GM19467 (cell line): Measurements from ENCODE around the gene SLC27A6.
"Not testable (repeated sequence)": the region's sequence is repeated elsewhere in the genome, so short reads cannot be mapped to it uniquely, and the experiment has no call there.

Source experiments
- ATAC-seq: cut with Tn5 transposase; IDR thresholded peaks from one replicate; pipeline ENCODE4 v1.9.1; 2021; ENCODE audit warnings: mild to moderate bottlenecking, moderate library complexity; ENCODE audit not compliant: unreplicated experiment

Gene SLC27A6, protein sequence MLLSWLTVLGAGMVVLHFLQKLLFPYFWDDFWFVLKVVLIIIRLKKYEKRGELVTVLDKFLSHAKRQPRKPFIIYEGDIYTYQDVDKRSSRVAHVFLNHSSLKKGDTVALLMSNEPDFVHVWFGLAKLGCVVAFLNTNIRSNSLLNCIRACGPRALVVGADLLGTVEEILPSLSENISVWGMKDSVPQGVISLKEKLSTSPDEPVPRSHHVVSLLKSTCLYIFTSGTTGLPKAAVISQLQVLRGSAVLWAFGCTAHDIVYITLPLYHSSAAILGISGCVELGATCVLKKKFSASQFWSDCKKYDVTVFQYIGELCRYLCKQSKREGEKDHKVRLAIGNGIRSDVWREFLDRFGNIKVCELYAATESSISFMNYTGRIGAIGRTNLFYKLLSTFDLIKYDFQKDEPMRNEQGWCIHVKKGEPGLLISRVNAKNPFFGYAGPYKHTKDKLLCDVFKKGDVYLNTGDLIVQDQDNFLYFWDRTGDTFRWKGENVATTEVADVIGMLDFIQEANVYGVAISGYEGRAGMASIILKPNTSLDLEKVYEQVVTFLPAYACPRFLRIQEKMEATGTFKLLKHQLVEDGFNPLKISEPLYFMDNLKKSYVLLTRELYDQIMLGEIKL

DNA sequence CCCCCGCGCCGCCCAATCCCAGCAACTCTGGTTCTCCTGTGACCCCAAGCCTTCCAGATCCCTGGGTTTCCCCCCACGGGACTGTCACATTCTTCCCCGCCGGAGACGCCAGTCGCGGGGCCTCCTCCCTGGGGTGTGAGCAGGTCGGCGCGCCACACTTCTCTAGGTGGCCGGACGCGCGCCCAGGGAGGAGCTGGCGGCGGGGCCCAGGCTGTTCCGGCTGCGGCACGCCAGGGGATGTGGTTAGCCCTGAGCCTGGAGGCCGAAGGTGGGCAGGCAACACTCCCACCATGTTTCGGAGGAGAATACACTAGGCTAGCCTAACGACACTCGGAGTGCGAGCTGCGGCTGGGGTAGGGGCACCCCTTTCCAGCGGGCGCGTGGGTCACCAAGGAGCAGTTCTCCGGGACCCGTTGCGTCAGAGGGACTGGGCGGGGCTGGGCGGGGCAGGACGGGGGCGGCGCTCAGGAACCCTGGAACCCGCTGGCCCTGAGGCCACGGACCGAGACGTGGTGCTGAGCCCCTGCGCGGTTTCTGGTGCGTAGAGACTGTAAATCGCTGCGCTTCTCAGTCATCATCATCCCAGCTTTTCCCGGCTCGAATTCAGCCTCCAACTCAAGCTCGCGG lies at the start of gene SLC27A6:
SLC27A6 (plus strand) TSS at position 478 of the 627 bp plus-strand sequence. CDS start 650 bp downstream, outside the sequence.
- ATAC-seq: no peak

DNA sequence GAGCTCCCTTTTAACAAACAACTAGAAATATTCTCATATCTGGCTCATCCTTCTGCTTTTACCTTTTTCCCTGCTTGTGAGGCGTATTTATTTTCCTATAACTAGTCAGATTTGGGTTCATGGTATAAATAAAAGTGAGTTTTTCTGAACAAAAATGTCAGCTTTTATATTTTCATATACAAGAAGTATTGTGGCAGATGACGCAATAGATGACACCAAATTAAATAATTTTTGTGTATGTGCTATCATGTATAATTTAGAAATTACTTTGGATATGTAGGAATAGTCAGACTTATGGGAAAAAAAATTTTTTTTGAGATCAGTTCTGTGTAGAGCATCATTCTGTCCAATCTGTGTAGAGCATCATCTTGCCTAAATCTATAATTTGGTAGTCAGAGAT lies 45.7 kb upstream of the SLC27A6 start:
- no peak for ATAC-seq

DNA sequence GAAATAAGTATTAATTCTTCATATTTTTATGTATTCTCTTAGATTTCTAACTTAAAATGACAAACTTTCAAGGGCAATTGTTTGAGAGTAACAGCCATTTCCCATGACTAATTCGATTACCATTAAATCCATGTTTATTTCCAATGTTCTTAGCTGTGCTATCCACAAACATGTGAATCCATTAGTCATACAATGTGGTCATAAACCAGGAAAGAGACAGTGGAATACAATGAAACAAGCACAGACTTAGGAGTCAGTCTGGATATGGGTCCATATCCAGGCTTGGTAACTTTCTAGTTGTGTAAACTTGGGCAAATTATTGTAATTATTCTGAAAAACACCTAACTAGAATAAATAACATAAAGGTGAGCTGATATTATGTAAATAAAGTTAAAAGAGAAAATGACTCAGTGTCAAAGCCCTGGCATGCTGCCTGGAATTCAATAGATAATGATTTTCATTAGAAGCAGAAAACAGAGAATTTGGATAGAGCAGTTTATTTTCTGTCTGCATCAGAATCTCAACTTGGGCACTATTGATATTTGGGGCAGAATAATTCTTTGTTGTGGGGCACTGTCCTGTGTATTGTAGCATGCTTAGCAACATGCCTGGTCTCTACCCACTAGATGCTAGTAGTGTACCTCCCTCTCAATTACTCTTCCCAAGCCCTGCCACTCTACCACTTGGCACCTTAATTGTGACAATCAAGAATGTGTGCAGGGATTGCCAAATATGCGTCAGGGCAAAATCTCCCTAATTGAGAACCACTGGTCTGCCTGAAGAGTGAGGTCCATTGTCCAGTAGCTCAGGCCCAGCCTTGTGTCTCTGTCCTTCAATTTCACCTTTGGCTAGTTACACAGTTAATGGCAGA lies 44.7 kb upstream of the SLC27A6 start:
- ATAC-seq: no peak

DNA sequence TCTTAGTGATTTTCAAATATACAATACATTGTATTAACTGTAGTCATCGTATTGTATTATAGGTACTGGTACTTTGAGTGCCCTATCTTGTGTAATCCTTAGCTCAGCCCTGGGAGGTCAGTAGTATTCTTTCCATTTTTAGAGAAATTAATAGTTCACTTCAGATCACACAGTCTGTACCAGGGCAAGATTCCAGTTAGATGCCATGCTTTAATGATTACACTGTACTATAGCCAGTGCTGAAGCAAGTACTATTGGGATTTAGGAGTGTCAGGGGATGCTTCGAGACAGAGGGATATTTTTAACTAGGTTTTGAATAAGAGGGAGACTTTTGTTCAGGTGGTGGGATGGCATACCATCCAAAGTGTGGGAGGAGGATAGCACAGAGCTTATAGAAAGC lies 41.0 kb upstream of the SLC27A6 start:
- no peak for ATAC-seq

DNA sequence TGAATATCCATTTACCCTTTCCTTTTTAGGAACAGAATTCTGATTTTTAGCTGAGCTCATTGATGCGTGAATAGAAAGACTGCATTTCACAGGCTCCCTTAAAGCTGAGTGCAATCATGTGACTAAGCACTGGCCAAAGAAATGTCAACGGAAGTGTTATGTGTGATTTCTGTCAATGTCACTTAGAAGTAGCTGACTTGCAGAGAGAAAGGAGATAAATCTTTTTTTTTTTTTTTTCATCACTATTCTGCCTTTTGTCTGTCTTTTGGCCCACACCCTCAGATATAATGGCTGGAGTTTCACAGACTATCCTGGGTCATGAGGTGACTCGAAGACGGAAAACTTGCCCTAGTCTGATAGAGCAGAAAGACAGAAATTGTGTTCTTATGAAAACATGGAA lies 39.3 kb upstream of the SLC27A6 start:
- no peak for ATAC-seq

DNA sequence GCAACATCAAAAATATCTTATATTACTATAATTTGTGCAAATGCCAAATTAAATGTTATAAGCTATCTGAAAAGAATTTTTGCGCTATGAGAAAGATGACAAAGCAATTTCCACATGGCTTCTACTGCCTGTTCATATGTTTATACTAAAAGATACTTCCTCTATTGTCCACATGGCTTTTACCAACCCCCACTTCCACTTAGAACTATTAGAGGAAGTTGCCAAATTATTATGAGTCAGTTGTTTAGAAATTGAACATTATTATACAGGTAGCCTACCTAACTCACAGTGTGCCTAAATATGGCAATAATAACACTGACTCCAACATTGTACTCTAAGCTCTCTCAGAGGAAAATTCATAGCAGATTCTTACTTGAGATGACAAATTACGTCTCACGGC lies 37.6 kb upstream of the SLC27A6 start:
- no peak for ATAC-seq

DNA sequence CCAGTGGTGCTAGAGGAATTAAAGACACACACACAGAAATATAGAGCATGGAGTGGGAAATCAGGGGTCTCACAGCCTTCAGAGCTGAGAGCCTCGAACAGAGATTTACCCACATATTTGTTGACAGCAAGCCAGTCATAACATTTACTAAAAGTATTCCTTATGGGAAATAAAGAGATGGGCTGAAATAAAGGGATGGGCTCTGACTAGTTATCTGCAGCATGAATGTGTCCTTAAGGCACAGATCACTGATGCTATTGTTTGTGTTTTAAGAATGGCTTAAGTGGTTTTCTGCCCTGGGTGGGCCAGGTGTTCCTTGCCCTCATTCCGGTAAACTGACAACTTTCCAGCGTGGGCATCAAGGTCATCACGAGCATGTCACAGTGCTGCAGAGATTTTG lies 33.1 kb upstream of the SLC27A6 start:
- not testable (repeated sequence) for ATAC-seq

DNA sequence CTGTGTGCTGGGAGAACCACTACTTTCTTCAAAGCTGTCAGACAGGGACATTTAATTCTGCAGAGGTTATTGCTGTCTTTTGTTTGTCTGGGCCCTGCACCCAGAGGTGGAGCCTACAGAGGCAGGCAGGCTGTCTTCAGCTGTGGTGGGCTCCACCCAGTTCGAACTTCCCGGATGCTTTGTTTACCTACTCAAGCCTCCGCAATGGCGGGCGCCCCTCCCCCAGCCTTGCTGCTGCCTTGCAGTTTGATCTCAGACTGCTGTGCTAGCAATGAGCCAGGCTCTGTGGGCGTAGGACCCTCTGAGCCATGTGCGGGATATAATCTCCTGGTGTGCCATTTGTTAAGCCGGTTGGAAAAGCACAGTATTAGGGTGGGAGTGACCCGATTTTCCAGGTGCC lies 22.2 kb upstream of the SLC27A6 start:
- ATAC-seq: not testable (repeated sequence)

DNA sequence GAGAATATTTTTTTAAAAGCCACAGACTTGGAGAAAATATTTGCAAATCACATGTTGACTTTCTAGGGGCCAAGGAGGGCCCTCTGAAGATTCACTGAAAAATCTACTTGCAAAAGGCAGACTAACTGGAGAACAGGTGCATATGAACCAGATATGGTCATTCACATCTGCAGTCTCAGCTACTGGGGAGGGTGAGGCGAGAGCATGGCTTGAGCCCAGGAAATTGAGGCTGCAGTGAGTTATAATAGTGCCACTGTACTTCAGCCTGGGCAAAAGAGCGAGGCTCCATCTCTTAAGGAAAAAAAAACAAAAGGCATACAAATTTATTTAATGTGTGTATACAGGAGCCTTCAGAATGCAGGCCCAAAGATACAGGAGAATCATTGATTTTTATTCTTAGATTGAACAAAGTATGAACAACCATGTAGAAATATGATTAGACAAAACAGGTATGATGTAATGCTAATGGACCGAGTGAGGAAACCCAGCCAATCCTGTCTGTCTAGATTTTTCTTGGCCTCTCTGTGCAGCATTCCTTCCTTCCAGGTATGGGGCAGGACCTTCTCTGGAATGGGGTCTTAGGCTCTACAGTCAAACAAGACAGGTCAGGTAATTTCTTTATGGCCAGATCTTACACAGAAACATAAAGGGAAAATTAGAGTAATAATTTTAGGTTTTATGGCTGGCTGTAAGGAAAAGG lies 15.3 kb upstream of the SLC27A6 start:
- ATAC-seq: no peak

DNA sequence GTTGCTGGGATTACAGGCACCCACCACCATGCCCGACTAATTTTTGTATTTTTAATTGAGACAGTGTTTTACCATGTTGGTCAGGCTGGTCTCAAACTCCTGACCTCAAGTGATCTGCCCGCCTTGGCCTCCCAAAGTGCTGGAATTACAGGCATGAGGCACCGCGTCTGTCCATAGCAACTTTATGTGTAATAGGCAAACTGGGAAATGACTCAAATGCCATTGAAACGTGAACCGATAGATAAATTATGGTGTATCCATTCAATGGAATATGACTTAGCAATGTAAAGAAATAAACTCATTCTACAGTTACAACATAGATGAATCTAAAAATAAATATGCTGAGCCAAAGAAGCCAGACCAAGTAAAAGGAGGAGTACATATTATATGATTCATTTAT lies 14.0 kb upstream of the SLC27A6 start:
- ATAC-seq: not testable (repeated sequence)

DNA sequence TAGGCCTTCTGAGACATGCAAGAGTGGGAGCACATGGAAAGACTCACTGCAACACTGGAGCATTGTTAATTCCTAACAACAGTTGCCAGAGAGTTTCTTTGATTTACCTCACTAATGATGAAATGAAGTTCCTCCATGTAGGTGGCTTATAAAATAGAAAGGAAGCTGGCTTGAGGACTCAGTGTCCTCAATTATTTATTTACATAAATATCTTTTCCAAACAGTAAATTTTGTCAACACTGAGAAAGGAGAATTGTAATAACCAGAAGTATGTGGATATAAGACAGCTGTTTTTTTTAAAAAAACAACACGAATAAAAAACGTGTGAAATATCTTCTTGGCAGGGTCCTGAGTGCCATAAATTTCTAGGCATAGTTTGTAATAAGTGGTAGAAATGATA lies 9.1 kb upstream of the SLC27A6 start:
- ATAC-seq: no peak

DNA sequence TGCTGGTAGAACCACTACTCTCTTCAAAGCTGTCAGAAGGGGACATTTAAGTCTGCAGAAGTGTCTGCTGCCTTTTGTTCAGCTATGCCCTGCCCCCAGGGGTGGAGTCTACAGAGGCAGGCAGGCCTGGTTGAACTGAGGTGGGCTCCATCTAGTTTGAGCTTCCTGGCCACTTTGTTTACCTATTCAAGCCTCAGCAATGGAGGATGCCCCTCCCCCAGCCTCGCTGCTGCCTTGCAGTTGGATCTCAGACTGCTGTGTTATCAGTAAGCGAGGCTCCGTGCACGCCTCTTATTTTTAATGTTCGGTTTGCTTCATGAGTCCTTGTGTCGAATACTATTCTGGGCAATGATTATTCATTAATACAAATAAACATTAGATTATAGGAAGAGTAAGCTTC lies 3.1 kb upstream of the SLC27A6 start:
- ATAC-seq: no peak

DNA sequence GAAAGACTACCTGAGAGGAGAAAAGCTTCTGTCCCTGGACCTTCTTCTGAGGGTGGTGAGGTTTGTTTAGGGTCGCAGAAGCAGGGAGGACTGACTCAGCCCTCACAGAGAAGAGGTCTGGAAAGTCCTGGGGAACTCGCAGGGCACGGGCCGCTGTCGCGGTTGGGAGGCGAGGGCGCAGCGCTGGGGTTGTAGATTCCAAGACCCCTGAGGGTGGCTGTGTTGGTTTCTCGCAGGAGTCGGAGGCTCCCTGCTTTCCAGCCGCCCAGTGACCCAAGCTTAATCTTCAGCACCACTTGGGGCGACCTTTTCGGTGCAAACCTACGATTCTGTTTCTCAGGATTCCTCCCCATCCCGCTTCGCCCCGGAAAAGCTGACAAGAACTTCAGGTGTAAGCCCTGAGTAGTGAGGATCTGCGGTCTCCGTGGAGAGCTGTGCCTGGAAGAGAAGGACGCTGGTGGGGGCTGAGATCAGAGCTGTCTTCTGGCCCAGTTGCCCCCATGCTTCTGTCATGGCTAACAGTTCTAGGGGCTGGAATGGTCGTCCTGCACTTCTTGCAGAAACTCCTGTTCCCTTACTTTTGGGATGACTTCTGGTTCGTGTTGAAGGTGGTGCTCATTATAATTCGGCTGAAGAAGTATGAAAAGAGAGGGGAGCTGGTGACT lies 482 bp downstream of the SLC27A6 start:
- ATAC-seq: no peak

DNA sequence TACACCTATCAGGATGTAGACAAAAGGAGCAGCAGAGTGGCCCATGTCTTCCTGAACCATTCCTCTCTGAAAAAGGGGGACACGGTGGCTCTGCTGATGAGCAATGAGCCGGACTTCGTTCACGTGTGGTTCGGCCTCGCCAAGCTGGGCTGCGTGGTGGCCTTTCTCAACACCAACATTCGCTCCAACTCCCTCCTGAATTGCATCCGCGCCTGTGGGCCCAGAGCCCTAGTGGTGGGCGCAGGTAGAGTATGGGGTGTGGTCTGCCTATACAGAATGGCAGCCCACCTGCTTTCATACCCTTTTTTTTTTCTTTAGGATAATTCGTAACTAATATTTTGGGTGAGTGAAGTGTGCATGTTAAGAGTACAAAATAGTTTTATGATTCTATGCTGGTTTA lies 1.1 kb downstream of the SLC27A6 start:
- ATAC-seq: no peak

DNA sequence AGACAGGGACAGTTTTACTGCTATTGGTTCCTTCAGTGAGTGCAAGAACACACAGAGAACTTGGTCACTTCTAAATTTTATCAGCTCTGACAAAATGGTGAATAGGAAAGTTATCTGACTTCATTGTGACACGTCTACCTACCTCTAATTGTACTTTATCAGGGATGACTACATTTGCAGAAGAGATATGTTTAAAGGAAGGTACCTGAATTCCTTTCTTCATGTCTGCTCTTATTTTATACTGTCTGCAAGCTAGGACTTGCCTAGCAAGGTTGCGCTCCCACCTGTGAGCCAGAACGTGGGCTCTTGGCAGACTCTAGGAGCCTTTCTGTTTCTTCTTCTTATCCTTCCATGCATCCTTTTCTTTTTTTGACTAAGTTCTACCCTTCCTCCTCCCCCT lies 1.6 kb downstream of the SLC27A6 start:
- no peak for ATAC-seq

DNA sequence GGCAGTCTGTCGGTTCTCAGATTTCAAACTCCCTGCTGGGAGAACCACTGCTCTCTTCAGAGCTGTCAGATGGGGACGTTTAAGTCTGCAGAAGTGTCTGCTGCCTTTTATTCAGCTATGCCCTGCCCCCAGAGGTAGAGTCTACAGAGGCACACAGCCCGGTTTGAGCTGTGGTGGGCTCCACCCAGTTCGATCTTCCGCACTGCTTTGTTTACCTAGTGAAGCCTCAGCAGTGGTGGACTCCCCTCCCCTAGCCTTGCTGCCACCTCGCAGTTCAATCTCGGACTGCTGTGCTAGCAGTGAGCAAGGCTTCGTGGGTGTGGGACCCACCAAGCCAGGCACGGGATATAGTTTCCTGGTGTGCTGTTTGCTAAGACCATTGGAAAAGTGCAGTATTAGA lies 8.0 kb downstream of the SLC27A6 start:
- no peak for ATAC-seq

DNA sequence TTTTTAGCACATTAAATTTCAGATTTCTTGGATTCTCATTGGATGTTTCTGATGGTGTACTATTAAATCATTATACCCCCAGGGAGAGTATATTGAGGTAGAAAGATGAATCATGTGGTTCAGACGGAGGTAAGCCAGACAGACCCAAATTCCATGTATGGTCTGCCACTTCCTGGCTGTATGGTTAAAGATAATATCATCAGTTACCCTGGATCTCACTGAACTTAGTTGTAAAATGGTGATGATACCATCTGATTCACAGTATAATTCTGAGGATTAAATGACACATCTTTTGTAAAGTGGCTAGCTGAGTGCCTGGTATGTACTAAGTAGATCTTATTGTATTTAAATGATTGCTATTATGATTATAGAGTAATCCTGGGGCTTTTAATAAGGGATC lies 9.3 kb downstream of the SLC27A6 start:
- ATAC-seq: no peak

DNA sequence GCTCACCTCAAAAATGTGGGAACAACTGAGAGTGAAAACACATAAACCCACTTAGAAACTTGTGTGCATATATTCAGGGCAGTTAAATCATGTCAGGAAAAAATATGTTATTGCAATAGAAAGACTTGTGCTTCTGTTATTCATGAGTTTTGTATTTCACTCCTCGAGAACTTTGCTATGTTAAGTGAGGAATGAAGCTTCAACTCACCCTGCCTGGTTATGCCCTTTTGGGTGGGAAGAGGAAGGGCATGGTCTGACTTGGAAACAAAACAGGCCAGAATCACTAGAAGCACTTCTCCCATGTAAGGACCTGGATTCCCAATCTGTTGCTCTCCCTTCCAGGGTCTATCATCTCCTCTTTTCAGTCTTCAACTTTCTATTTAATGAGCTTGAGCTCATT lies 14.5 kb downstream of the SLC27A6 start:
- no peak for ATAC-seq

DNA sequence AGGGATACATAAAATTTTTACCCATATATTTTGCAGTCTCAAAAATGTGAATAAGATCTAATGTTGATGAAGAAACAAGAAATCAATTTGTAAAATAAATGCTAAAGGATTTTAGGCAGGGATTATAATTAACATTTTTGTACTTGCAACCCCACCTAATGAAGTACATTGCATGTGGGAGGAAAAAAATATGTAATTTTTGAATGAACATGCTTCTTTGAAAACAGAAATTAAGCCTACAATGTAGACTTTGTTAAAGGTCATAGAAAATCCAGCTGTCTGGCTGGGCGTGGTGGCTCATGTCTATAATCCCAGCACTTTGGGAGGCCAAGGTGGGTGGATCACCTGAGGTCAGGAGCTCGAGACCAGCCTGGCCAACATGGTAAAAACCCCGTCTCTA lies 15.6 kb downstream of the SLC27A6 start:
- ATAC-seq: no peak

DNA sequence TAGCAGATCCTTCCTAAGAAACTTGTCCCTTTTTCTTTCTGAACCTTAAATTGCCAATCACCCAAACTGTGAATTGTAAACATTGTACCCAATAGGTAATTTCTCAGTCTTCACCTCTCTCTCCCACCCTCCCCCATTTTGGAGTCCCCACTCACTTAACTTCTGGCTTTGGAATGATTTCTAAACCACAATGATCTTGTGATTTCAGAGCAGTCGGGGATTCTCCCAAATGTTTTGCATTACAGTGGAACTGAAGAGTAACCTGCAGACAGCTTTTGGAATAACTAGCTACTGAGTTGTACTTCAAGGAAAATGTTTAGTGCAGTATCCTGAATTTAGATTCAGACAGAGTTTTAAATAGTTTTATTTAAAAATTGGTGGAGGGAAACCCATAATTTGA lies 19.2 kb downstream of the SLC27A6 start:
- ATAC-seq: no peak
